Measurements from ENCODE around the gene WDR83. TPM values are rescaled to one million over a fixed set of nuclear protein-coding genes. Genes with fewer than 3 reads are reported as not detected.

WDR83 gene
- total and polyA plus RNA-seq, 2 experiments from 2014 or later: 12.5 to 18.5 TPM

GRCh38 chr19:12721656-12722565 is 55.3 kb downstream of the WDR83 start:
- H3K27me3 ChIP-seq (ENCODE audit: insufficient read depth): no peaks in the 10 kb centered on the region
- TF ChIP-seq ZNF331 (CRISPR knock-in tag; IDR thresholded peaks at IDR 0.05; ENCODE audit: low read depth) (no peak), ZNF114 (CRISPR knock-in tag; IDR thresholded peaks at IDR 0.05) (no peak), STAT1 (IDR thresholded peaks at IDR 0.05; ENCODE audit: unreplicated experiment) (no peak), NANOG (IDR thresholded peaks at IDR 0.05; ENCODE audit: borderline replicate concordance) (no peak), JUNB (IDR thresholded peaks at IDR 0.05; ENCODE audit: unreplicated experiment) (no peak), REST (IDR thresholded peaks at IDR 0.05; ENCODE audit: unreplicated experiment) (no peak), ETS1 (IDR thresholded peaks at IDR 0.05) (no peak), ZNF462 (CRISPR knock-in tag; IDR thresholded peaks at IDR 0.05) (no peak), POLR2AphosphoS5 (IDR thresholded peaks at IDR 0.05; ENCODE audit: low read depth) (no peak), CTCF (conservative IDR thresholded peaks at IDR 0.05; ENCODE audit: low read depth in 2 of 2) (no peak), EZH2phosphoT487 (IDR thresholded peaks at IDR 0.05; ENCODE audit: unreplicated experiment) (no peak), EZH2 (IDR thresholded peaks at IDR 0.05; ENCODE audit: low read depth, unreplicated experiment) (no peak), CREB1 (CRISPR knock-in tag; IDR thresholded peaks at IDR 0.05; ENCODE audit: low read depth) (no peak)
- peaks cover 9% of the 10 kb centered on the region; the same call in 1 of the 2 replicates for H3K4me1 ChIP-seq (ENCODE audit: insufficient read depth)
- H3K36me3 Mint-ChIP-seq (ENCODE audit: low read depth): peaks cover 40% of the 10 kb centered on the region
- ATAC-seq: peak; percentile 72
- peak overlapping the region; percentile 100 for H3K4me2 ChIP-seq
- peak overlapping the region; percentile 96 for H3K27ac ChIP-seq (ENCODE audit: low read depth)
- H3K36me3 ChIP-seq (ENCODE audit: insufficient read depth): peaks cover 11% of the 10 kb centered on the region; the same call in 1 of the 2 replicates
- no peaks in the 10 kb centered on the region for H3K9me3 Mint-ChIP-seq
- H4K20me1 ChIP-seq (replicated peaks; ENCODE audit: insufficient read depth): peaks cover 26% of the 10 kb centered on the region; the same call in 1 of the 2 replicates
- peaks cover 71% of the 10 kb centered on the region for H3K79me2 ChIP-seq (replicated peaks; ENCODE audit: insufficient read depth)
- H3K4me3 ChIP-seq: peak overlapping the region; percentile 80
- peaks cover 36% of the 10 kb centered on the region for H3F3A ChIP-seq (replicated peaks; ENCODE audit: low read depth)
- peak; percentile 93 for DNase-seq (ENCODE audit: low spot score)
- H2AFZ ChIP-seq: no peak overlapping the region
- peaks cover 27% of the 10 kb centered on the region for H3K27me3 Mint-ChIP-seq (ENCODE audit: insufficient read depth, low read depth, poor library complexity)
- H3K4me3 Mint-ChIP-seq: peak overlapping the region; percentile 91
- peak overlapping the region; percentile 95 for H3K27ac Mint-ChIP-seq
- H3K4me1 Mint-ChIP-seq: peaks cover 14% of the 10 kb centered on the region
- no peaks in the 10 kb centered on the region for H3K9me2 ChIP-seq (ENCODE audit: insufficient read depth)
